ENCODE data around the gene ROPN1L. TPM values are rescaled to one million over a fixed set of nuclear protein-coding genes. Genes with fewer than 3 reads are reported as not detected.
"Not testable (repeated sequence)": the region's sequence is repeated elsewhere in the genome, so short reads cannot be mapped to it uniquely, and the experiment has no call there.

The ROPN1L gene
- total RNA-seq, 2 experiments from 2014 or later: 1.4 to 2.2 TPM

DNA sequence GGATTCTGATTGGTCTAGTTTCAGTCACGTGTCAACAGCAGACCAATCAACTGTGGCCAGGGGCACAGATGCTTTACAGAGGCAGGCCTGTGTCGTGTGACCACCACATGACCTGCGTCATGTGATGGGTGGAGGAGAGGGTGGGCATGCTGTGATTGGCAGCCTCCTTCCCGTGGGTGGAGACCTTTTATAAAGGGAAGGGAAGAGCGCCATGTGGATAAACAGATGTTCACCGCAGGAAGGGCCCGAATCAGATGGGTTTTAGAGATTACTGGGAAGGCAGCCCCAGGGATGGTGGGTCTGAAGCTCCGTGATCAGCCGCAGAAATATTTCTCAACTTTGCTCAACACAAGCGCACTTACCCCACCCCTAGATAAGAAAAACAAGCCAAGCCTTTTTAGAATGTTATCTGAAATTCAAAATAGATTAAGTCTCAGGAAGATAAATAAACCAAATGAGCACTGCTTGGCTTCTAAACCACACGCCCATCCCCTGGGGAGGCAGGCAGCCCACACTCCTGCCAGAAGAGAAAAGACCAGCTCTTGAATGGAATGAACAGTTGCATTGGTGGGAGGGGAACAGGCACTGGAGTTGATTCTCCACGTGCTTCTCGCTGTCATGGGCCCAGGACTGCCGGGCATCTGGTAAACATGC, 43.6 kb downstream of the ROPN1L start:
- H3K9me3 Mint-ChIP-seq (ENCODE audit: insufficient read depth): no peaks in the 10 kb centered on the region
- ChIA-PET CTCF (no interaction called here), POLR2A (no interaction called here)
- H3K36me3 Mint-ChIP-seq (ENCODE audit: low read depth): no peaks in the 10 kb centered on the region
- ATAC-seq (no peak), DNase-seq (no peak)
- H3K4me1 Mint-ChIP-seq (ENCODE audit: low read depth): peaks cover 22% of the 10 kb centered on the region
- H3K27me3 Mint-ChIP-seq (ENCODE audit: low read depth): peaks cover 7% of the 10 kb centered on the region
- no peak overlapping the region for H3K27ac Mint-ChIP-seq
- H3K4me3 Mint-ChIP-seq: no peak overlapping the region

DNA sequence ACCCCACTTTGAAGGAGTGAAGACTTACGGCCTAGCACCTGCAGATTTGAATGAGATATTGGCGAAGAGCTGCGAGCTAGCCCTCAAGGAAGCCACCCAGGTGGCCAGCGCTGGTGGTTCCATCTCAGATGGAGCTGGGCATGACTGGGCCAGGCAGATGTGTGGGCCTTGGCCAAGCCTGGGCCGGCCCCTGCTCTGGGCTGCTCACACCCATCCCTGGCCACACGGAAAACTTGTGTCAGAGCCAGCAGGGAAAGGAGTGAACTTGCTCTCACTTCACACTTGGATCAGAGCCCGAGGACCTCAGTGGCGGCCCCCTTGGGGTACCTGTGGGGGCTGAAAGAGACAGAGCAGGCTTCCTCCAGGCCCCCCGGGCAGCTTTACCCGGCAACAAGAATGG, 44.2 kb downstream of the ROPN1L start:
- ATAC-seq (no peak), DNase-seq (no peak)
- H3K27me3 Mint-ChIP-seq (ENCODE audit: low read depth): peaks cover 7% of the 10 kb centered on the region
- H3K4me3 Mint-ChIP-seq: no peak overlapping the region
- H3K4me1 Mint-ChIP-seq (ENCODE audit: low read depth): peaks cover 28% of the 10 kb centered on the region
- H3K27ac Mint-ChIP-seq: no peak overlapping the region
- H3K36me3 Mint-ChIP-seq (ENCODE audit: low read depth): no peaks in the 10 kb centered on the region
- CTCF ChIA-PET: no interaction called here
- H3K9me3 Mint-ChIP-seq (ENCODE audit: insufficient read depth): no peaks in the 10 kb centered on the region
- POLR2A ChIA-PET: no interaction called here

DNA sequence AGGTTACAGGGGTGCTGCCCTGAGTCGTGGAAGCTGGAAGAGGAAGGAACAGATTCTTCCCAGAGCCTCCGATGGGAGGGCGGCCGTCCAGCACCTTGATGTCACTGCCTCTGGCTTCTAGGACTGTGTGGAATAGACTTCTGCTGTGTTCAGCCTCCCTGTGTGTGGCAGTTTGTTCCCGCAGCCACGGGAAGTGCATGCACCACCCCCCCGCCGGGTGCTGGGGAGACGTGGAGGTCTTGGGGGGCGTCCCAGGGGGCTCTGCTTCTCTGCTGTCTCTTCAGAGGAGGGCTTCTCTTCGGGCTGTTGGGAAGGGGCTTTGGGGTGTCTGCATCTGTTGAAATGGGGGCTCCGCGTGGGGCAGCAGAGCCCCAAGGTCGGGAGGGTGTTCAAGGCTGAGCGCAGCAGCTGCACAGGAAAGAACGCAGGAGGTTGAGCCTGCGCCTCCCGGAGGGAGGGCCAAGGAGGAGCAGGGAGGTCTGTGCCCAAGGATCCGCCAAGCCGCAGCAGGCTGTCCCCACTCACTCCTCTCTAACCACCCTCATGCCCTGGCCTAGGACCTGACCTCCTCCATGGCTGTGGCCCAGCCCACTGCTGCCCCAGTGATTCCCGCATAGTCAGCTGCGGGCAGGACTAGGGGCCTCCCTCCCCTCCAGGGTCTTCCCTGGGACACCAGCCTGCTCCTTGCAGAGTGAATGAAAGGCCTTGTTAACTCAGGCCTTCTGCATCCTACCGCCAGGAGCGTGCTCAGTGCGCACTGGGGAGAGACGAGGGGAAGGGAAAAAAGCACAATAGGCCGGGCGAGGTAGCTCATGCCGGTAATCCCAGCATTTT, 45.0 kb downstream of the ROPN1L start:
- DNase-seq: no peak
- no peak for ATAC-seq
- H3K27me3 Mint-ChIP-seq (ENCODE audit: low read depth): peaks cover 7% of the 10 kb centered on the region
- H3K4me1 Mint-ChIP-seq (ENCODE audit: low read depth): peaks cover 28% of the 10 kb centered on the region
- no peaks in the 10 kb centered on the region for H3K9me3 Mint-ChIP-seq (ENCODE audit: insufficient read depth)
- ChIA-PET CTCF (no interaction called here), POLR2A (no interaction called here)
- H3K4me3 Mint-ChIP-seq: no peak overlapping the region
- H3K27ac Mint-ChIP-seq: no peak overlapping the region
- no peaks in the 10 kb centered on the region for H3K36me3 Mint-ChIP-seq (ENCODE audit: low read depth)

DNA sequence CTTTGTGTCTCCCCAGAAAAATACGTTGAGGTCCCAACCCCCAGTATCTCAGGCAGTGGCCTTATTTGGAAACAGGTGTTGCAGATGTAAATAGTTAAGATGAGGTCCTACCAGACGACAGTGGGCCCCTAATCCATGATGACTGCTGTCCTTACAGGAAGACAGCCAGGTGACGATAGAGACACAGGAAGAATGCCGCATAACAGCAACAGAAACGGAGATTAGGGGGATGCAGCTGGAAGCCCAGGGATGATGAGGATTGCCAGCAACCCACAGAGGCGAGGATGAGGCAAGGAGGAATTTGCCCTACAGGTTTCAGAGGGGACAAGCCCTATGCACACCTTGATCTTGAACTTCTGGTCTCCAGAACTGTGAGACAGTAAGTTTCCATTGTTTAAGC, 46.5 kb downstream of the ROPN1L start:
- ChIA-PET POLR2A (no interaction called here), CTCF (interaction anchor here (3.5 kb wide), 1 partner anchor 140 kb away, joined by 22 read pairs; no protein-coding TSS in a partner anchor)
- H3K27me3 Mint-ChIP-seq (ENCODE audit: low read depth): peaks cover 6% of the 10 kb centered on the region
- DNase-seq (no peak), ATAC-seq (no peak)
- no peaks in the 10 kb centered on the region for H3K9me3 Mint-ChIP-seq (ENCODE audit: insufficient read depth)
- H3K36me3 Mint-ChIP-seq (ENCODE audit: low read depth): no peaks in the 10 kb centered on the region
- H3K4me3 Mint-ChIP-seq: no peak overlapping the region
- peaks cover 31% of the 10 kb centered on the region for H3K4me1 Mint-ChIP-seq (ENCODE audit: low read depth)
- H3K27ac Mint-ChIP-seq: no peak overlapping the region

DNA sequence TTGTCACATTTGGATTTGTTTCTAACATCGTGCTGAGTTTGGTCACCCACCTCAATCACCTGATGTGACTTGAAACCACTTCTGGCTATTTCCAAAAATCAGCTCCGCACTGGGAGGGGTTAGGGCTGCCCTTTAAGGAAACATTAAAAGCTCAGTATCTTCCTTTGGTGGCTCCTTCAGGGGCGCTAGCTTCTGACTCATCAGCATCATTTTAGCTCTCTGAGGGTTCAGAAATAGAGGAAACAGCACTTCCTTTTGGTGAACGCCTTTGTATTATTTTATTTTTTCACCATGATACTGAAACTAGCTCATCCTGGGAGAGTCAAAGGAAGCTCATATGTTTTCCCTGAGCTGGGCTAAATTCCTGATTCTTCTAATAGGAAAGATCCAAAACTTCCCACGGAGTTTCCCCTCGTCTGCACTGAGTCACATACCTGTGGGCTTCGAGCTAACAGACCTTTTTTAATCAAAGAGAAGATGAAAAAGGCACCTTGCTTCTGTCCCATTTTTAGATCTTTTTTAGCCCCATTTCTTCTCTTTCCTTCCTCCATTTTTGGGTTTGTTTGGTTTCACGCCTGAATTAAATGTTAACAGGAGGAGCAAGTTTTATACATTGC, 48.2 kb downstream of the ROPN1L start:
- Mint-ChIP-seq H3K27ac (peak overlapping the region; percentile 70), H3K4me3 (peak overlapping the region; percentile 38), H3K4me1 (ENCODE audit: low read depth) (peaks cover 35% of the 10 kb centered on the region), H3K9me3 (ENCODE audit: insufficient read depth) (peaks cover 10% of the 10 kb centered on the region), H3K36me3 (ENCODE audit: low read depth) (peaks cover 8% of the 10 kb centered on the region), H3K27me3 (ENCODE audit: low read depth) (peaks cover 3% of the 10 kb centered on the region)
- ATAC-seq (peak; percentile 67), DNase-seq (peak; percentile 49)
- POLR2A ChIA-PET: no interaction called here
- CTCF ChIA-PET: interaction anchor here (0.9 to 3.5 kb wide), 10 partner anchors 12 to 144 kb away, joined by 3 to 22 read pairs (median 4); partner anchors contain the start of gene ROPN1L

DNA sequence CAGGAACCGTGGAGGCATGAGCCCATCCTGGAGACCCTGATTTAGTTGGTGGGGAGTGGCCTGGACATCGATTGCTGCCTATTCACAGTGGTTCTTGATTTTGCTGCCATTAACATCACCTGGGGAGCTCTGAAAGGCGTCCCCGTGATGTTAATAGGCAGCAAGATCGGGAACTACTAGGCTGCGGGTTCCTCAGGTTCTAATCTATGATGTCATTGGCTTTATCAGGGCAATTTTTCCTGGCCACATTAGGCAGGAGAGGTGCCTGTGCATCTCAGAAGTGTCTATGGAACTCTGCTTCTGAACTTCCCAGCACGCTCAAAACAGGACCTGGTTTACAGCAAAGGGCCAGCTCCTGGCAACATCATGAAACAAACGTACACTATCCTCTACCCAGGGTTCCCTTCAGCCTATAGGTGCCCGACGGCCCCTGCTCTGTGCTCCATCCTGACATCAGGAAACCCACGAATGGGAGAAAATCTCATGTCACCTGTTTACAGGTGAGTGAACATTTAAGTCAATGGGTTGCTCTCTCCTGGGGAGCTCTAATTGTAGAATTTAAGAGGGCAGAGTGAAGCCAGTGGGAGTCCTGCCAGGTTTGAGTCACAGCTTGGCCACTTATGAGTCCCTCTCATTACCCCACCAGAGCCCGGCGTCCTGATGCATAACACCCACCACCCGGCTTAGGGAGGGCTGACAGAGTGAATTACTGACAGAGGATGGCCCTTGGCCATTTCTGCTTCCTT, 49.4 kb downstream of the ROPN1L start:
- H3K27me3 Mint-ChIP-seq (ENCODE audit: low read depth): peaks cover 3% of the 10 kb centered on the region
- H3K9me3 Mint-ChIP-seq (ENCODE audit: insufficient read depth): peaks cover 12% of the 10 kb centered on the region
- ChIA-PET CTCF (interaction anchor here (3.5 kb wide), 1 partner anchor 137 kb away, joined by 22 read pairs; no protein-coding TSS in a partner anchor), POLR2A (no interaction called here)
- H3K4me3 Mint-ChIP-seq: no peak overlapping the region
- H3K36me3 Mint-ChIP-seq (ENCODE audit: low read depth): peaks cover 10% of the 10 kb centered on the region
- H3K4me1 Mint-ChIP-seq (ENCODE audit: low read depth): peaks cover 30% of the 10 kb centered on the region
- ATAC-seq (no peak), DNase-seq (no peak)
- H3K27ac Mint-ChIP-seq: no peak overlapping the region

DNA sequence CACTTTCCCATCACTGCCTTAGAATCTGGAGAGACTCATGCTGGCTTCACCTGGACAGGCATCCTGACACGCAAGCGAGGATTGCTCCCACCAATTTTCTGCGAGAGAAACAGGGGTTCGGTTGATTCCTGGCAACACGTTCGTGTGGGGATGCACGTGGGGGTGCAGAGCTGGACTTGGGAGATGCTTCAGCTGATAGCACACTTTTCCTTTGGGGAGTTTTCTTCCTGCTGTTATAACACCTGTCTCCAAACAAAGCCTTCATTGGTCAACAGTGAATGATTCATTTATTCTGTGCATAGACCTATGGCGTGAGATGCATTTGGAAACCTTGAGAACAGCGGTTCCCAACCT, 50.0 kb downstream of the ROPN1L start:
- Mint-ChIP-seq H3K9me3 (ENCODE audit: insufficient read depth) (peaks cover 12% of the 10 kb centered on the region), H3K4me3 (no peak overlapping the region), H3K36me3 (ENCODE audit: low read depth) (peaks cover 10% of the 10 kb centered on the region), H3K4me1 (ENCODE audit: low read depth) (peaks cover 30% of the 10 kb centered on the region), H3K27ac (no peak overlapping the region), H3K27me3 (ENCODE audit: low read depth) (peaks cover 3% of the 10 kb centered on the region)
- ChIA-PET CTCF (interaction anchor here (3.5 kb wide), 1 partner anchor 136 kb away, joined by 22 read pairs; no protein-coding TSS in a partner anchor), POLR2A (no interaction called here)
- DNase-seq (no peak), ATAC-seq (no peak)

DNA sequence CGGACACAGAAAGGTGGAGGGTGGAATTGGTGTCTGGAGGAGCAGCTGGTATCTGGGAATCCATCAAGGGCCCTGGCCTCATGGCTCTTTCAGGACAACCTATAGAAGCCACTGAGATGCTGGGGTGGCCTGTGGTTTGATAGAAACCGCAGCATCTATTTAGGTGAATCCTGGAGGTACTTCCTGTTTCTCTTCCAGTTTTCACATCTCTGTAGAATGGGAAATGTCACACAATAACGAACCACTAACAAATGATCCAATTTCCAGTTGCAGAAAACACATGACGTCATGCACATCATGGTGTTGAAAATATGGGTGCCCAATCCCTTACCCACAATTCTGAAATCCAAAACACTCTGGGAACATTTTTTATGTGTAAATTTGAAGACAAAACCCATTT, 52.2 kb downstream of the ROPN1L start:
- no peak for ATAC-seq
- no peak overlapping the region for H3K4me3 Mint-ChIP-seq
- DNase-seq: no peak
- ChIA-PET POLR2A (no interaction called here), CTCF (no interaction called here)
- H3K36me3 Mint-ChIP-seq (ENCODE audit: low read depth): peaks cover 10% of the 10 kb centered on the region
- H3K27me3 Mint-ChIP-seq (ENCODE audit: low read depth): no peaks in the 10 kb centered on the region
- H3K4me1 Mint-ChIP-seq (ENCODE audit: low read depth): peaks cover 24% of the 10 kb centered on the region
- H3K9me3 Mint-ChIP-seq (ENCODE audit: insufficient read depth): peaks cover 12% of the 10 kb centered on the region
- no peak overlapping the region for H3K27ac Mint-ChIP-seq

DNA sequence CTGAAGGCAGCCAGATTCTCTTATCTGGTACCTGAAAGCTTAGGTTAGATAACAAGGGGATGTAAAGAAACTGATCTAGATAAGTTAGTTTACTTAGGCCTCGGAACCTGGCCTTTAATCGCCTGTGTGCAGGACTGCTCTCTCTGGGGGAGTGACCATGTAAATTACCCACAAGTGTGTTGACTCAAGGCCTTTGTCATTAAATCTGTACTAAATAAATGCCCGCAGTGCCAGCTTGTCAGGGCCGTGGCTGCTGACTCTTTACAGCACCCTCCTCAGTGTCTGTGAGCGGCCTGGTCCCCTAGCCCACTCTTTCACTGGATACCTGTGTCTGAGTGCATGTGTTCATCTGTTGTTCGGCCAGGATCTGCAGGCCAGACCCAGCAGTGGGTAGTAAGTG, 52.8 kb downstream of the ROPN1L start:
- CTCF ChIA-PET: interaction anchor here (1.0 kb wide), 1 partner anchor 9 kb away, joined by 3 read pairs; no protein-coding TSS in a partner anchor
- ATAC-seq; POLR2A ChIA-PET; DNase-seq; H3K27me3 Mint-ChIP-seq (ENCODE audit: low read depth); H3K36me3 Mint-ChIP-seq (ENCODE audit: low read depth); H3K27ac Mint-ChIP-seq; H3K4me3 Mint-ChIP-seq: not testable (repeated sequence)
- Mint-ChIP-seq H3K4me1 (ENCODE audit: low read depth) (peaks cover 21% of the 10 kb centered on the region), H3K9me3 (ENCODE audit: insufficient read depth) (peaks cover 12% of the 10 kb centered on the region)

DNA sequence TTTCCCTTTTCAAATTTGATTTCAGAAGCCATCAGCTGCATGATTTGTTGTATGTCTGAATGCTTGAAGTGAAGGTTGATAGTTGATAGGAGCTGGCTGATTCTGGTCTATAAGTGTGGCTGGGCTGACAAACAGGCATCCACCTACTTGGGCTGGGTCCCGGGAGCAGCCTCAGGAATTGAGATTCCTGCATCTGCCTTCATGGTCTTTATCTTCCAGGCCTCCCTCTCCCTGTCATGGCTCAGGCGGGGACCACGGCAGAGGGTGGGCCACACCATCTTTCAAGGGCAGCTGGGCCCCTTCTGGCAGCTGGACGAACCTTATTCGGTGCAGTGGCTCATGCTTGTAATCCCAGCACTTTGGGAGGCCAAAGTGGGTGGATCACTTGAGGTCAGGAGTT, 55.9 kb downstream of the ROPN1L start:
- Mint-ChIP-seq H3K4me3 (no peak overlapping the region), H3K9me3 (ENCODE audit: insufficient read depth) (peaks cover 12% of the 10 kb centered on the region), H3K27ac (no peak overlapping the region), H3K36me3 (ENCODE audit: low read depth) (peaks cover 10% of the 10 kb centered on the region), H3K27me3 (ENCODE audit: low read depth) (no peaks in the 10 kb centered on the region), H3K4me1 (ENCODE audit: low read depth) (peaks cover 7% of the 10 kb centered on the region)
- no peak for DNase-seq
- ATAC-seq: no peak
- POLR2A ChIA-PET: no interaction called here
- CTCF ChIA-PET: interaction anchor here (1.2 kb wide), 1 partner anchor 129 kb away, joined by 3 read pairs; no protein-coding TSS in a partner anchor

DNA sequence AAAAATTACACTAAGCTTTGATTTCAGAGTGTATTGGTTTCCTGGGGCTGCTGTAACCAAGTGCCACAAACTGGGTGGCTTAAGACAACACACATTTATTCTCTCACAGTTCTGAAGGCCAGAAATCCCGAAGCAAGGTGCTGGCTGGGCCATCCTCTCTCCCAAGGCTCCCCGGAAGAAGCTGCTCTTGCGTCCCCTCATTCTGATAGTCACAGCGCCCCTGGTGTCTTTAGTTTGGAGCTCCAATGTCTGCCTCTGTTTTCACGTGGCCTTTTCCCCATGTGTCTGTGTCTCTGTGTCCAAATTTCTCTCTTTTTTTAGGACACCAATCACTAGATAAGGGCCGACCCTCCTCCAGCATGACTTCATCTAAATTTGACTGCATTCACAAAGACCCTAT, 56.7 kb downstream of the ROPN1L start:
- Mint-ChIP-seq H3K27ac (no peak overlapping the region), H3K27me3 (ENCODE audit: low read depth) (no peaks in the 10 kb centered on the region), H3K36me3 (ENCODE audit: low read depth) (peaks cover 10% of the 10 kb centered on the region), H3K4me1 (ENCODE audit: low read depth) (peaks cover 4% of the 10 kb centered on the region), H3K4me3 (no peak overlapping the region), H3K9me3 (ENCODE audit: insufficient read depth) (peaks cover 12% of the 10 kb centered on the region)
- ChIA-PET POLR2A (no interaction called here), CTCF (no interaction called here)
- no peak for DNase-seq
- no peak for ATAC-seq

Data from activated CD8-positive, alpha-beta T cell treated with anti-CD3 and anti-CD28 coated beads, Interleukin-2, amount 10 ng/mL, durations not matched to agents 7 days and 5 days (primary cell).